ENCODE results near the gene TARBP2.
"Not testable (repeated sequence)": the region's sequence is repeated elsewhere in the genome, so short reads cannot be mapped to it uniquely, and the experiment has no call there.

TARBP2 gene

DNA sequence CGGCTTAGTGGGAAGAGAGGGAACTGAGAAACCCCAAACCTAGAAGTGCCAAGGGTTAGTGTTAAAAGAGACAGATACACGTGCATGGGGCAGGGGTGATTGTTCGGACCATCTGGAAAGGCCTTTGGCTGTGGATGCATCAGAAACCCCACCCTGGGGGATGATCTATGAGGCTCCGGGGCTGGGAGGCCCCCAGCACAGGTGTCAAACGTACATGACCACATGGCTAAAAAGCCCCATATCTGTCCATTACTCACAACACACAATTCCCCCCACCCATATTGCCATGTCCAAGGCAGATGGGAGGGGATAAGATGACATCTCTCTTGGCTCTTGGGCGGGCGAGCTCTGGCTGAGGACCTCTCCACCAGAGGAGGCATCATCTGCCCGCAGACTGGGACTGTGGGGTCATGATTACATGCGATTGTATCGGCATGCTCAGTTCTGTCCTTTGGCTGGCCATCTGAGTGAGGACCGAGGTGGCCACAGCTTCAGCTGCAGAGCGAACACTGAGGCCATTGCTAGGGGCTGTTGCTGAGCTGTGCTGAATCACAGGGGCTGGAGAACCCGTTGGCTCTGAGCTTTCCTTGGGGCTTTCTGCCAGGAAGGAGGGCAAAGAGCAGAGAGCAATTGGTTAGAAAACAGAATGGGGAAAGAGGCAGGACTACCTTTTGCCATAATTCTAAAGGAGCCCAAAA, 15.8 kb downstream of the TARBP2 start:
- no peak for DNase-seq

DNA sequence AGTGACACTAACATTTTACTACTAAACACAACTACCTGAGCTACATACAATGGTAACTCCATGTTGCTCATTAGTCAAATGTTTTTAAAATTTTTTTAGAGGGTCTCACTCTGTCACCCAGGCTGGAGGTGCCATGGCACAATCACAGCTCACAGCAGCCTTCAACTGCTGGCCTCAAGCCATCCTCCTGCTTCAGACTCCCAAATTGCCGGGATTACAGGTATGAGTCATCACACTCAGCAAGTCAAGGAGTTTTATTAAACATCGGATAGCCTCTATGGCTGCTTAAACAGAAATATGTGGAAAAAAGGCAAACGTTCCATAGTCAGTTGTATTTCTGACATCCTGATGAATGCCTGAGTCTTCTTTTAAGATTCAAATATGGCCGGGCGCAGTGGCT, 17.3 kb downstream of the TARBP2 start:
- DNase-seq = no peak

DNA sequence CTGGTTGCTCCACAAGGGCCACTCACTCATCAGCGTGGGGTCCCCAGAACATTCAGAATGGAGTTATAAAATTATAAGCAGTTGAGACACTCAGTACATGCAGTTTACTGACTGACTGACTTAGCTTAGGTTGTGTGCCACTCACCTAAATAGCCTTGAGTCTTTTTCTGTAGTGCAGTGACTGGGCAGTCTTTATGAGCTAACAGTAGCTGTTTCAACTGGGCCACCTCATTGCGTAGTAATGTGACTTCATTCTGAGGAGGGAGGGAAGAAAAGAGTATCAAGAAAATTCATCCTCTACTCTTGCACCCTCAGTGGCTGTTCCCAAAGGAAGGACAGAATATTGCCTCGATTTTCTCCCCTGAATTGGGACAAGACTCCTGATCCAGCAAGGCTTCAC, 22.0 kb downstream of the TARBP2 start:
- DNase-seq = no peak

DNA sequence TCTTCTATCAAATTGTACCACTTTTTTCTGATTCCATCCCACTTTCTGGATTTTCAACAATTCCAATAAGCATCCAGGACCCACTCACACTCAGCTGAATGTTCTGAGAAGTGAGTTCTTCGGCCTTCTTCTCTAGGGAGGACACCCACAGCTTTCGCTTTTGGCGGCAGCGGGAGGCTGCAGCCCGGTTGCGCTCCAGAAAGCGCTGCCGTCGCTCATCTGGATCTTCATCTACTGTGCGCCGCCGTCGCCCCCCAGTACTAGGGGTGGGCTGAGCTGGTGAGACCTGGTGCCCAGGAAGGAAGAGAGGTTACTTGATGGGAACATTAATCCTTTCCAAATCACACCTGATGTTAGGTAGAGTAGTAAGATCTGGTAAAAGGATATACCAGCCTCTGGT, 23.4 kb downstream of the TARBP2 start:
- DNase-seq = no peak

DNA sequence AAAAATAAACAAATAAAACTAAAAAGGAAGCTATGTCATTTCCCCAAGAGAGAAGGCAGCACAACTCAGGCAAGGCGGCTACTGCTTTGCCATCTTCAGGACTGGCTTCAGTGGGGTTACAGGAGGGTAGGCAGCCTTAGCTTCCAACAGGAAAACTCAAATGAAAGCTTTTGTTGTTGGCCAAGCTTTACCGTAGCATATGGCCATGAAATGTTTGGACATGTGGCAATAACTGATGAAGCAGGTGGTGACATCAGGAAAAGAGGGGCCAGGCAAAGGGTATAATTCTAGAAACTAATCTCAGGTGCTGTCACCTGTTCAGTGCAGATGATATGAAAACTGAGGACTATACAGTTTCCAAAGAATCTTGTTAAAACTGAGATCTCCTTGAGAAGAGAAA, 29.0 kb downstream of the TARBP2 start:
- no peak for DNase-seq

DNA sequence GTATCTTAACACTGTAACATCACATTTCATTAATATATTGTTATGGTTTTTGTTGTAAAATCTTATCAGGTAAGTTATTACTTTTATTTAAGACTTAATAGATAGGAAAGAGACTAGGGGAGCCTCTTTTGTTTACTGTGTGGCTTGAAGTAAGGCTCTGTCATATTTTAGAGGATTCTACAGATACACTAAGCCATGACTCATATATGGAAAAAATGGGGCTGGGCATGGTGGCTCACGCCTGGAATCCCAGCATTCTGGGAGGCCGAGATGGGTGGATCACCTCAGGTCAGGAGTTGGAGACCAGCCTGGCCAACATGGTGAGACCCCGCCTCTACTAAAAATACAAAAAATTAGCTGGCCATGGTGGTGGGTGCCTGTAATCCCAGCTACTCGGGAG, 29.8 kb downstream of the TARBP2 start:
- no peak for DNase-seq

DNA sequence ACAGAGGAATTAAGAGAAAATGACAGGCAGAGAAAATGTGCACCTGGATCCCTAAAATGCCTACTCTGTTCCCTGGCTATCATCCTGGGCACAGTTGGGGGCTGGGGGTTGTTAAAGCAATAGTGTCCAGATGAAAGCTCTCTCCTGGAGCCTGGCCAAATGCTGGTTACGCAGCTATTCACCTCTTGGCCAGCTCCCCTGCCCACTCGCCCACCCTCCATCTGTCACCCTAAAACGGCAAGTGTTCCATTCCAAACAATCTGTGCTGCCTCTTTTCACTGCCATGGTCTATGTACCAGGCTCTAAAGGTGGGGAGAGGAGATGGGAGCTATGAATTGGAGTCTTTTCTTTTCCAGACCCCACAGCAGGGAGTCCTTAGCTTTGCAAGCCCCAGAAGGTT, 30.9 kb downstream of the TARBP2 start:
- no peak for DNase-seq

DNA sequence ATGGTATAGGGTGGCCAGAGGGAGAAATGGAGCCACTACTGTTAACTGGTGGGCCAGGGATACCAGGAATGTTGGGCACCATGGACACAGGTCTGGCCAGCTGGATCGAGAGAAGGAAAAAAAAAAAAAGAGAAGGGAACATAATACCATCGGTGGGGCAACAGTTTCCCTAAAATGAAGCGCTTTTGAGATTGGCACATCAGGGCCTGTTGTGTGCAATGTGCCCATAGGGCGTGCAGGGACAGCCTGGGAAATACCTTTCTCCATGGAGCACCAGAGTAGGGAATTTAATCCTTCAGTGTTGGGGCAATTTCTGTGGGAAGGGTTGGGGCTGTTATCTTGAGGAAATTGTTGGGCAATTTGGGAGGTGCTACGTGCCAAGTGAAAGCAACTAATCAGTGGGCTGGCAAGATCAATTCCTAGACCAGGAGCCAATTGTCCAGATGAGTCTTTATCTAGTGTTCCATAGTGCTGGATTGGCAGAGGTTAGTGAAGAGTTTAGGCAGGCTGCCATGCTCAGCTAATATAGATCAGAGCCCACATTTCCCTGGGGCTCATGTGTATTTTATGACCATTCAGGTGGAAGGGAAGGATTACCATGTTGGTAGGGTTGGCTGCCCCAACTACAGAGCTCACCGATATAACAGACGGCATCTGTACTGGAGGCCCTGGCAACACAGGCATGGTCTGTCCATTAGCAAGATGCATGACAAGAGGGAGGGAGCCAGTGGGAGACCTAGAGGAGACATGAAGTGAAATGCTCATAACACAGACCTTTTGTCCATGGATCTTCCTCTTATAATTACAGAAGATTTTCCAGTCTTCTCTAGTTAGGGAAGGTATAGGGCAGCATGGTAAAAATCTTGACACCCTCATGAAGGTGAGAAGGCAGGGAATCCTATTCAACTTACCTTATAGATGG, 31.7 kb downstream of the TARBP2 start:
- no peak for DNase-seq

DNA sequence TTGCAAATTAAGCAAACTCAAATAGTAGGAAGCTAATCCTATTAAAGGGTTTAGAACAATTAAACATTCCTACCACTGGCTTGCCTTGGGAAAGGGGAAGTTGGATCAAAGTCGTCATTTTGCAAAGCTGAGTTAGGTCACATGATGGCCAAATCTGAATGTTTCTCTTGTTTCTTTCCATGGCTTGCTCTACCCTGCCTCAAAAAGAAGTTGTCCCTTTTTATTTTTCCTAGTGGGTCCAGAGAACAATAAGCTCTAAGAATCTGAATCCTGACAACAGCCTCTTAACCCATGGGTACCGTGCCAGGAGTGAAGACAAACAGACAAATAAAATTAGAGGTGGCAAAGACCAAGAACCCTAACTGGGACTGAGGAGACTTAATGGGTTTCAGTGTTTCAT, 32.4 kb downstream of the TARBP2 start:
- DNase-seq = no peak

DNA sequence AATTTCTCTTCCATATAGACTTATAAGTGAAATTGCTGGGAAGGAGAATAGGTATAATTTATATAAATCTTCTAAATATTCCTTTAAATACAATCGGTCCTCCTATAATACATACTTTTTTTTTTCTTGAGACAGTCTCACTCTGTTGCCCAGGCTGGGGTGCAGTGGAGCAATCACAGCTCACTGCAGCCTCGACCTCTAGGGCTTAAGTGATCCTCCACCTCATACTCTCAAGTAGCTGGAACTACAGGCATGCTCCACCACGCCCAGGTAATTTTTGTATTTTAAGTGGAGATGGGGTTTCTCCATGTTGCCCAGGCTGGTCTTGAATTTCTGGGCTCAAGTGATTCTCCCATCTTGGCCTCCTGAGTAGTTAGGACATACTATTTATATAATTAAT, 35.9 kb downstream of the TARBP2 start:
- DNase-seq = no peak

DNA sequence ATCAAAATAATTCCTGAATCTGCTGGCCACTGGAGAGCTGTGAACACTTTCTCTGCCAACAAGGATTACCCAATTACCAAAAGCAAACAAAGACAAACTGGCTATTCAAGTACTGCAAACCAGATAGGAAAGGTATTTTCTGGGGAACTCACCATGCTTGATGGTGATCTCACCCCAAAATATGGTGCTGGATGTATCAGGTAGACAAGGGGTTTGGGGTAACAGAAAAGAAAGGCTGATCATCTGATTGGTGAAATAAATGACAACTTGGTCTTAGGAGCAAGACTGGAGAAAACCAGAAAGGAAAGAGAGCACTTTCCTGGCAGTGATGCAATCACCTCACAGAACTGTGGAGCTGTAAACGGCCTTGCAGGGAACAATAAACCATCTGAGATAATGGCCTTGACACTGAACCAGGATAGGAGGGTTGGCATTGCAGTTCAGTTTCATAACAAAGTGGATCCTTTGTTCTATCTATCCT, 37.2 kb downstream of the TARBP2 start:
- DNase-seq = peak; percentile 90

DNA sequence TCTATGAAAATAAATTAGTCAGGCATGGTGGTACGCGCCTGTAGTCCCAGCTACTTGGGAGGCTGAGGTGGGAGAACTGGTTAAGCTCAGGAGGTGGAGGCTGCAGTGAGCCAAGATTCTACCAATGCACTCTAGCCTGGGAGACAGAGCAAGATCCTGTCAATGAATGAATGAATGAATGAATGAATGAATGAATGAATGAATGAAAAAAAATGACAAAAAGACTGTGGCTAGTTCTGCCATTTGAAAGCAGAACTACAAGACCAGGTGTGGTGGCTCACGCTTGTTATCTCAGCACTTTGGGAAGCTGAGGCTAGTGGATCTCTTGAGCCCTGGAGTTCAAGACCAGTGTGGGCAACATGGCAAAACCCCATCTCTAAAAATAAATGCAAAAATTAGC, 38.4 kb downstream of the TARBP2 start:
- DNase-seq = no peak

DNA sequence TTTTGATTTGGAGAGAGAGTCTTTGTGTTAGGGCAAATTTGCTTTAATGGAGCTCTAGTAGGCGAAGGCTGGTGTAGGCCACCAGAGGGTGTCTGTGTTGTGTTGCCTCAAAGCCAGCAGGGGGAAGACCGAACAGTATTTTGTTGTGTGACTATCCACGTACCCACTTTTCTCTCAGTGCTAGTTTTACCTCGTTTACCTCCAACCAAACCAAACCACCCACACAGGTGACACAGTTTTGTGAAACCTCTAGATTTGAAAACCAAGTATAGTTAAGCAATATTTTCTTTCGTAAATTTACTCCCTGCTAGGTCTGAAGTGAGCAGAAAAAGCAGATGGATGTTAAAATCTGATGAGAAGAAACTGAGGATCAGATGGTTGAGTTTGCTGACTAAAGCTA, 42.5 kb downstream of the TARBP2 start:
- DNase-seq = peak; percentile 44

DNA sequence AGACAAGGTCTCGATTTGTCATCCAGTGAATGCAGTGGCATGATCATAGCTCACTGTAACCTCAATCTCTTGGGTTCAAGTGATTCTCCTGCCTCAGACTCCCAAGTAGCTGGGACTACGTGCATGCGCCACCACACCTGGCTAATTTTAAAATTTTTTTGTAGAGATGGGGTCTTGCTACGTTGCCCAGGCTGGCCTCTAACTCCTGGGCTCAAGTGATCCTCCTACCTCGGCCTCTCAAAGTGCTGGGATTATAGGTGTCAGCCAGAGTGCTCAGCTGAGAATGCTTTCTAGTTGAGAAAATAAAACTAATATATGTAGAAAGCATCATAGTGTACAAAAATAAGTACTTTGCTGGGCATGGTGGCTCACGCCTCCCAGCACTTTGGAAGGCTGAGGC, 47.3 kb downstream of the TARBP2 start:
- not testable (repeated sequence) for DNase-seq

DNA sequence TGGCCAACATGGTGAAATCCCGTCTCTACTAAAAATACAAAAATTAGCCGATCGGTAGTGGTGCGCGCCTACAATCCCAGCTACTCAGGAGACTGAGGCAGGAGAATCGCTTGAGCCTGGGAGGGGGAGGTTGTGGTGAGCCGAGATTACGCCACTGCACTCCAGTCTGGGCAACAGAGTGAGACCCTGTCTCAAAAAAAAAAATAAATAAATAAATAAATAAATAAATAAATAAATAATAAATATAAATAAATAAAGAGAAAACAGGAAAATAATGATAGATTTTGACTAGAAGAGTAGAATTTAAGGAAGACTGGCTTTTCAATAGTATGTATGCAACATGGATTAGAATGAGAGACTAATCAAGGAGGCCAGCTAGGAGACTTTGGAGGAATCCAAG, 49.0 kb downstream of the TARBP2 start:
- DNase-seq = not testable (repeated sequence)

DNA sequence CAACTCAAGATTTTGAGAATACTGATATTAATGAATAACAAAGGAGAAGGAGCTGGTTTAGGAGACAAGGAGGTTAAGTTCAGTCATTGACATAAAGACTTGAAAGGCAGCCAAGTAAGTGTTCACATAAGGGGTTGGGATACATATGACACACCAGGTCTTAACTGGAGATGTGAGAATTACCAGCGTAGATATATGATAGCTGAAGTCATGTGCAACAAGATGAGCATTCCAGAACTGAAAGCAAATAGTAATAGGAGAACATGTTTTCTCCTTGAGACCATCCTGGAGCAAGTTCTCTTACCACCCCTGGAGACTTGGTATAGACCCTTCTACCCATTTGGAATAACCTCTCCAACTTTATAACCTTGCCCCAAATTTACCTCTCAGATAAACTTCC, 49.5 kb downstream of the TARBP2 start:
- DNase-seq = no peak

DNA sequence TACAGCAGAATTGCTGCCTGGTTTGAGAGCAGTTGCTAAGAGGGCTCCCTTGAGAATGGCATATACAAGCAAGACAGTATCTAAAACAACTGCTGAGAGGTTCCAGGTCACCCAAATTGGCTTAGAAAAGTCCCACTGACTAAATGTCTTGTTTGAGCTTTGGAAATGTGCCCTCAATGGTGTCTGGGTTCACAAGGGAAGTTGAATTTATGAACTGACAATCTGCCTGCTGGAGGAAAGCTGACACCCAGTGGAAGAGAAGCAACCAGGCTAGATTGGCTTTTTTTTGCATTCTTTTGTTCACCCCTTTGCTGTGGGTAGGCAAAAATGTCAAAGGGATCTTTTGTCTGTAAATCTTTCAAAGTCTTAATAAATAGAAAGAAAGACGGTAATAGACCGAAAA, 50.8 kb downstream of the TARBP2 start:
- DNase-seq = no peak

DNA sequence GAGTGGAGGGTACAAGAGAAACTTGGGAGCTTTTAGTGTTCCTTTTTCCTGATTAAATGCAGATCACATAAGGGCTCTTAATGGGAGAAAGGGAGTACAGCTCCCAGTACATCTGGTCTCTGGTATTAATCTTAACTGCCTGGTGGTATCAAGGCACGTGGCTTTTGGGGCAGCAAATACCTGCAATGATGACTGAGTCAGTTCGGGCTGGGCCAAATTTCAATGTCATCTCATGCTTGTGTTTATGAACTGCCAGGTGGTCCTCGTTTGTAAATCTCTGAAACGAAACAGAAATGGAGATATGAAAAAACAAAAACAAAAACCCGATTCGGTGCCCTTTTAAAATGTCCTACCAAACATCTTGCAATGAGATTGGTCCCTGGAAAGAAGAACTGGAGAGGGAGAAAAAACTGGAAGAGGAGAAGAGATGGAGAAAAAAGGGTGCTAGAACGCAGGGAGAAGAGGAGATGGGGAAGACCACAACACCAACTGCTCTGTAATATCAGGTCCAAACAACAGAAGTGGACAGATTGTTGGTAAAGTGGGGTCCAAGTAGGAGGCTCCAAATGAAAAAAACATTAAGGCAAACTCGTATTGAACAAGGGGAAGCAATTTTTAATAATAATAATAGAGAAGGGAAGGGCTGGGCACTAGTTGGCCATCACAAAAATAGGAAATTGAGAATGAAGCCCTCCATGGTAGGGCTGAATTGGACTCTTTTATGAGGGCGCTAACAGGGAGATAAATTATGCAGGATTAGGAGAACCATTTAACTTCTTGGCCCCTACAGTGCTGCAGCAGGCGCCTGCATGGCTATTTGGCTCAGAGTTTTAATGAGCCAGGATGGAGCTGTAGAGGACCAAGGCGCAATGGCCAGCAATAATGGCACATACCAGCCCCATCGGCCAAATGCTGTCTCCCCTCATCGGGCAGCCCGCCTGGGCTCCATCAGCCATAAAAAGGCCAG, 51.6 kb downstream of the TARBP2 start:
- no peak for DNase-seq
